Endothelial cell of umbilical vein (primary cell): Measurements from ENCODE around the gene ATG7. TPM values are rescaled to one million over a fixed set of nuclear protein-coding genes. Genes with fewer than 3 reads are reported as not detected.
"Not testable (repeated sequence)": the region's sequence is repeated elsewhere in the genome, so short reads cannot be mapped to it uniquely, and the experiment has no call there.

ENCODE experiments used
- BruUV-seq: library from RNA; stranded (reverse); fragments of 400-500 nt; replicated peaks from 2 replicates; lab custom pipeline; 2021; lab: Mats Ljungman, UMichigan
- CTCF ChIA-PET: fragments of 300-600, 350-600 bp; sonication (Branson Sonifier 250); formaldehyde crosslinking; loops from one replicate; lab custom pipeline; 2021; ENCODE audit warnings: antibody characterized with exemption, inconsistent platforms; lab: Charles Lee
- POLR2A ChIA-PET: fragments of 300-600, 350-600 bp; sonication (Branson Sonifier 250); formaldehyde crosslinking; loops from one replicate; lab custom pipeline; 2021; ENCODE audit warnings: antibody characterized with exemption, inconsistent platforms; lab: Charles Lee
- DNase-seq: peaks from one replicate; pipeline ENCODE4 v3.0.0-alpha.2; 2011; ENCODE audit warnings: low read depth, low spot score
- FAIRE-seq: peaks from 2 replicates; lab custom pipeline; 2011; peaks lifted over from hg19 to GRCh38; lab: Jason Lieb, UNC
- H2AFZ ChIP-seq: 2 replicates; pipeline ENCODE4 v1.6.0; 2012; ENCODE audit warnings: low read depth, low read length, control low read depth, inconsistent platforms
- H3K27ac ChIP-seq: 2 replicates; pipeline ENCODE4 v1.5.1; 2011; ENCODE audit warnings: low read depth, mild to moderate bottlenecking, control low read depth, low read length, moderate library complexity; ENCODE audit not compliant: insufficient read depth
- H3K27me3 ChIP-seq, 2 experiments: 2 replicates each; pipeline versions ENCODE4 v1.6.0 to v1.6.1; 2011; ENCODE audit warnings: low read length in 2 of 2, mixed read lengths in 1 of 2; ENCODE audit not compliant: control insufficient read depth in 2 of 2, insufficient read depth in 2 of 2
- H3K36me3 ChIP-seq, 2 experiments: 2 replicates in 1 of 2; 3 replicates in 1 of 2; pipeline ENCODE4 v1.5.1; 2011; ENCODE audit warnings: low read length in 2 of 2, mild to moderate bottlenecking in 1 of 2, moderate library complexity in 1 of 2; ENCODE audit not compliant: control insufficient read depth in 2 of 2, insufficient read depth in 2 of 2; ENCODE audit errors: extremely low read depth in 1 of 2
- H3K4me1 ChIP-seq: 3 replicates; pipeline ENCODE4 v1.5.1; 2011; ENCODE audit warnings: mild to moderate bottlenecking, low read length; ENCODE audit not compliant: control insufficient read depth, insufficient read depth; ENCODE audit errors: extremely low read depth
- H3K4me2 ChIP-seq: 2 replicates; pipeline ENCODE4 v1.6.1; 2011; ENCODE audit warnings: low read length, control low read depth, mixed read lengths; ENCODE audit not compliant: insufficient read depth
- H3K4me3 ChIP-seq, 3 experiments: fragments of 200-600 bp in 1 of 3; sonication (generic), shearing (Covaris generic) in 1 of 3; replicated peaks in 1 of 3; 2 replicates each; pipeline ENCODE4 v1.5.1; 2011 to 2016; ENCODE audit warnings: control low read depth in 3 of 3, low read length in 3 of 3, mild to moderate bottlenecking in 2 of 3, inconsistent platforms in 1 of 3, low read depth in 1 of 3, moderate library complexity in 1 of 3; ENCODE audit not compliant: insufficient read depth in 1 of 3
- H3K79me2 ChIP-seq: 2 replicates; pipeline ENCODE4 v1.6.0; 2012; ENCODE audit warnings: low read length, inconsistent platforms; ENCODE audit not compliant: control insufficient read depth, insufficient read depth
- H3K9ac ChIP-seq: replicated peaks from 2 replicates; pipeline ENCODE3; 2011; ENCODE audit warnings: low read length, control low read depth; ENCODE audit not compliant: insufficient read depth; ENCODE audit errors: extremely low read depth
- H3K9me1 ChIP-seq: replicated peaks from 3 replicates; pipeline ENCODE4 v1.6.0; 2011; ENCODE audit warnings: mild to moderate bottlenecking, low read length; ENCODE audit not compliant: control insufficient read depth, insufficient read depth; ENCODE audit errors: extremely low read depth
- H3K9me3 ChIP-seq: replicated peaks from 2 replicates; pipeline ENCODE4 v1.5.1; 2012; ENCODE audit warnings: low read length, inconsistent platforms; ENCODE audit not compliant: control insufficient read depth, insufficient read depth
- H4K20me1 ChIP-seq: replicated peaks from 2 replicates; pipeline ENCODE3; 2011; ENCODE audit warnings: mild to moderate bottlenecking, low read length; ENCODE audit not compliant: control insufficient read depth, insufficient read depth; ENCODE audit errors: extremely low read depth
- EZH2 ChIP-seq: IDR thresholded peaks from 2 replicates; pipeline ENCODE4 v1.6.1; 2012; ENCODE audit warnings: borderline replicate concordance, low read depth, mild to moderate bottlenecking, moderate library complexity, low read length, inconsistent platforms; ENCODE audit not compliant: severe bottlenecking
- FOS ChIP-seq: IDR thresholded peaks from 2 replicates; pipeline ENCODE4 v1.6.1; 2011; ENCODE audit warnings: mild to moderate bottlenecking, low read length, moderate library complexity, borderline replicate concordance; ENCODE audit not compliant: insufficient read depth
- GATA2 ChIP-seq: IDR thresholded peaks from 2 replicates; pipeline ENCODE4 v1.7.0; 2011; ENCODE audit warnings: low read depth, mild to moderate bottlenecking, moderate library complexity, mixed read lengths, low read length; ENCODE audit not compliant: insufficient read length, insufficient read depth
- JUN ChIP-seq: IDR thresholded peaks from 2 replicates; pipeline ENCODE4 v1.6.1; 2011; ENCODE audit warnings: borderline replicate concordance, low read depth; ENCODE audit not compliant: insufficient read length, insufficient read depth
- MYC ChIP-seq: IDR thresholded peaks from one replicate; pipeline ENCODE4 v1.6.1; 2011; ENCODE audit warnings: mild to moderate bottlenecking, low read depth, low read length
- POLR2A ChIP-seq: IDR thresholded peaks from 2 replicates; pipeline ENCODE4 v1.6.1; 2012; ENCODE audit warnings: low read depth, mild to moderate bottlenecking, control low read depth, low read length
- POLR2AphosphoS5 ChIP-seq: IDR thresholded peaks from 2 replicates; pipeline ENCODE4 v1.6.1; 2012; ENCODE audit warnings: low read depth, mild to moderate bottlenecking, control low read depth, low read length, moderate library complexity; ENCODE audit not compliant: insufficient read depth
- dilution Hi-C: fragments of 300-500 bp; cut with MboI; formaldehyde crosslinking; loops from one replicate; pipeline ENCODE4 v1.15.0; 2019; ENCODE audit warnings: low sequenced_read_pairs; ENCODE audit not compliant: extremely low pct_ligation_motif_present
- intact Hi-C: fragments of 100-400 bp; cut with micrococcal nuclease; formaldehyde crosslinking; loops from one replicate; pipeline ENCODE4 v1.10.0; 2022
- polyA plus RNA-seq, 4 experiments: library from polyadenylated mRNA; depleted of rRNA in 3 of 4; stranded (reverse) in 3 of 4; unstranded in 1 of 4; fragments of >200 nt; gene quantifications; 2 replicates each; pipeline versions ENCODE4 v1.2.1 to v1.2.3, GENCODE V29; 2011 to 2012; ENCODE audit warnings: missing spikeins in 1 of 4
- total RNA-seq: library from RNA; stranded (reverse); gene quantifications from 2 replicates; pipeline ENCODE4 v1.2.3, GENCODE V29; 2021
- TF ChIP-seq, protein P1 (sequence below): IDR thresholded peaks from 2 replicates; pipeline ENCODE4 v1.6.1; 2011; ENCODE audit not compliant: insufficient read depth, insufficient read length
- TF ChIP-seq, protein P2 (sequence below), 2 donors: IDR thresholded peaks; 1 replicate in 1 of 2; 2 replicates in 1 of 2; pipeline ENCODE4 v1.5.1; 2011; ENCODE audit warnings: low read length in 2 of 2, mild to moderate bottlenecking in 2 of 2, moderate library complexity in 2 of 2, control low read depth in 1 of 2, inconsistent platforms in 1 of 2, low read depth in 1 of 2; ENCODE audit not compliant: insufficient read depth in 1 of 2; ENCODE audit errors: extremely low read depth in 1 of 2

The ATG7 gene
- total and polyA plus RNA-seq, 2 donors (not counting 3 experiments of a cell fraction or from before 2014, with no cell fraction given), result 30.8 to 48.3 TPM

DNA sequence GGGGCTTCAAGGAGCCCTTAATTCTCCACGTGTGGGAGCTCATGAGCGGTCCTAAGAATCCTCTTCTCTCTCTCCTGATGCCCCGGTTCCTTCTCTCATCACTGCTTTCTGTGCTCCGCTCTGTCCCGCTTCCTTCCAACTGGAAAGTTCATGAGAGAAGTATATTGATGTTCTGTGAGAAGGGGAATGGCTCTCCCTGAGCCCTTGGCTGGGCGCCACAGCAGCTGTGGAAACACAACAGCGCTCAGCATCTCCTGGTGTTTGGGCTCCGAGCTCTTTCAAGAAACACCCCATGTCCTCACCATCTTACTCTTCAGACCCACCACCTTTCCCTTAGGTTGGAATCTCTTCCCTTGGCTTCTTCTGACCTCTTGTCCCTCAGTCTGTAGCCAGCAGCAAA lies 209.8 kb downstream of the ATG7 start:
- Histone ChIP-seq H3K9ac (no peak overlapping the region), H3K9me3 (no peaks in the 10 kb centered on the region), H2AFZ (no peak overlapping the region), H3K36me3 (no peaks in the 10 kb centered on the region), H3K4me1 (peaks cover 34% of the 10 kb centered on the region), H3K27me3 (no peaks in the 10 kb centered on the region), H3K4me2 (no peak overlapping the region), H3K4me3 (no peak overlapping the region), H4K20me1 (no peaks in the 10 kb centered on the region), H3K79me2 (no peaks in the 10 kb centered on the region), H3K27ac (no peak overlapping the region), H3K9me1 (no peaks in the 10 kb centered on the region)
- intact Hi-C loops, result no loop called here
- DNase-seq (peak; percentile 87), FAIRE-seq (no peak)
- TF ChIP-seq GATA2 (no peak), JUN (no peak), MYC (no peak), POLR2AphosphoS5 (no peak), EZH2 (no peak), FOS (no peak), POLR2A (no peak)
- TF ChIP-seq, protein P1, sequence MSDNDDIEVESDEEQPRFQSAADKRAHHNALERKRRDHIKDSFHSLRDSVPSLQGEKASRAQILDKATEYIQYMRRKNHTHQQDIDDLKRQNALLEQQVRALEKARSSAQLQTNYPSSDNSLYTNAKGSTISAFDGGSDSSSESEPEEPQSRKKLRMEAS, result no peak
- TF ChIP-seq, protein P2, sequence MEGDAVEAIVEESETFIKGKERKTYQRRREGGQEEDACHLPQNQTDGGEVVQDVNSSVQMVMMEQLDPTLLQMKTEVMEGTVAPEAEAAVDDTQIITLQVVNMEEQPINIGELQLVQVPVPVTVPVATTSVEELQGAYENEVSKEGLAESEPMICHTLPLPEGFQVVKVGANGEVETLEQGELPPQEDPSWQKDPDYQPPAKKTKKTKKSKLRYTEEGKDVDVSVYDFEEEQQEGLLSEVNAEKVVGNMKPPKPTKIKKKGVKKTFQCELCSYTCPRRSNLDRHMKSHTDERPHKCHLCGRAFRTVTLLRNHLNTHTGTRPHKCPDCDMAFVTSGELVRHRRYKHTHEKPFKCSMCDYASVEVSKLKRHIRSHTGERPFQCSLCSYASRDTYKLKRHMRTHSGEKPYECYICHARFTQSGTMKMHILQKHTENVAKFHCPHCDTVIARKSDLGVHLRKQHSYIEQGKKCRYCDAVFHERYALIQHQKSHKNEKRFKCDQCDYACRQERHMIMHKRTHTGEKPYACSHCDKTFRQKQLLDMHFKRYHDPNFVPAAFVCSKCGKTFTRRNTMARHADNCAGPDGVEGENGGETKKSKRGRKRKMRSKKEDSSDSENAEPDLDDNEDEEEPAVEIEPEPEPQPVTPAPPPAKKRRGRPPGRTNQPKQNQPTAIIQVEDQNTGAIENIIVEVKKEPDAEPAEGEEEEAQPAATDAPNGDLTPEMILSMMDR (IDR thresholded peaks at IDR 0.05; ENCODE audit: extremely low read depth in 1 of 2, insufficient read depth in 1 of 2, low read depth in 1 of 2, low read length in 2 of 2), result no peak
- POLR2A ChIA-PET, result no interaction called here
- CTCF ChIA-PET, result interaction anchor here (1.2 kb wide), 1 partner anchor 103 kb away, joined by 3 read pairs; no protein-coding TSS in a partner anchor
- dilution Hi-C loops, result no loop called here
- BruUV-seq, result no TSS peak

DNA sequence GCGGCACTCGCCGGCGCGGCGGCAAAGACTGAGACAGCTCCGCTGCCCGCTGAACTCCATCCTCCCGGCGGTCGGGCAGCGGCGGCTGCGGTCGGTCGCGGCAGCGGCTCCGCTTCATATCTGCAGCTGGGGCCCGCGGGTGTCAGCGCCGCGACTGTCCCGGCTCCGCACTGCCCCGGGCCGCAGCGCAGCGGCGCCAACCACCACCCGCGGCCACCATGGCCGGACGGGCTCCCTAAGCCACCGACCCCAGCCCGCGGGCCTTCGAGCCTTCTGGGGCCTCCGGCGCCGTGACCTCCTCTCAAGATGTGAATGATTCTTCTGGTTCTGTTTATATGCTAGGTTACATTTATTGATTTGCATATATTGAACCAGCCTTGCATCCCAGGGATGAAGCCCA lies 216.2 kb downstream of the ATG7 start:
- H3K9me1 ChIP-seq, H3K9me3 ChIP-seq, H2AFZ ChIP-seq, H3K4me1 ChIP-seq, H3K27ac ChIP-seq, H4K20me1 ChIP-seq, H3K4me2 ChIP-seq, H3K9ac ChIP-seq, DNase-seq, H3K79me2 ChIP-seq, H3K4me3 ChIP-seq, CTCF ChIA-PET, POLR2A ChIA-PET, intact Hi-C loops, BruUV-seq, FAIRE-seq, H3K36me3 ChIP-seq, H3K27me3 ChIP-seq, dilution Hi-C loops: not testable (repeated sequence)
